Measurements from ENCODE around the gene FKBP9. TPM values are rescaled to one million over a fixed set of nuclear protein-coding genes. Genes with fewer than 3 reads are reported as not detected.

Gene FKBP9
- total RNA-seq, 1 donor from 2014 or later = 157 TPM

DNA sequence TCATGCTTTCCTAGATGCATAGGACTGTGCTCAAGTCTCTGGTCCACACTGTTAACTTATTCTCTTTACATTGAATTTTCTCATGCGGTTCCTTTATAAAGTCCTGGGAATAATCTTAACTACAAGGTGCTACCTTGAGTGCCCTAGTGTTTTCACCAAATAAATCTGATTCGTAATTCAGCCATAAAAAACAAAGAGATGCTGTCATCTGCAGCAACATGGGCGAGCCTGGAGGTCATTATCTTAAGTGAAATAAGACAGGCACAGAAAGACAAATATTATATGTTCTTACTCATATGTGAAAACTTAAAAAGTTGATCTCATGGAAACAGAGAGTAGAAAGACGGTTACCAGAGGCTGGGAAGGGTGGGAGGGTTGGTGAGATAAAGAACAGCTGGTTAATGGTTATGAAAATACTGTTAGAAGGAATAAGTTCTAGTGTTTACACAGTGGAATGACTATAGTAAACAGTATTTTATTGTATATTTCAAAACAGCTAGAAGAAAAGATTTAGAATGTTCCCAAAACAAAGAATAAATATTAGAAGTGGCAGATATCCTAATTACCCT is 67.0 kb downstream of the FKBP9 start:
- no peaks in the 10 kb centered on the region for H3K9me3 ChIP-seq (ENCODE audit: insufficient read depth, low read depth, low read length)
- peaks cover 6% of the 10 kb centered on the region for H3K36me3 ChIP-seq (ENCODE audit: insufficient read depth, low read length)
- no peaks in the 10 kb centered on the region for H4K20me1 ChIP-seq (ENCODE audit: insufficient read depth, low read length)
- H3K4me1 Mint-ChIP-seq (ENCODE audit: low read depth, unreplicated experiment) = no peaks in the 10 kb centered on the region
- no peak overlapping the region for H3K9ac ChIP-seq (ENCODE audit: low read length)
- no peak overlapping the region for H3K4me3 ChIP-seq (ENCODE audit: insufficient read depth, low read depth, low read length)
- TF ChIP-seq CTCF (IDR thresholded peaks at IDR 0.05; ENCODE audit: insufficient read depth, low read depth, low read length) (no peak), EZH2 (IDR thresholded peaks at IDR 0.05; ENCODE audit: insufficient read depth, low read length) (no peak)
- no peak overlapping the region for H3K27ac Mint-ChIP-seq (ENCODE audit: unreplicated experiment)
- no peak overlapping the region for H3K27ac ChIP-seq (ENCODE audit: low read depth, low read length)
- H3K27me3 ChIP-seq (ENCODE audit: insufficient read depth, low read length) = no peaks in the 10 kb centered on the region
- no peaks in the 10 kb centered on the region for H3K27me3 Mint-ChIP-seq (ENCODE audit: low read depth, unreplicated experiment)
- no peaks in the 10 kb centered on the region for H3K4me1 ChIP-seq (ENCODE audit: insufficient read depth, low read length)
- H3K9me3 Mint-ChIP-seq (ENCODE audit: unreplicated experiment) = no peaks in the 10 kb centered on the region
- no peak overlapping the region for H2AFZ ChIP-seq (ENCODE audit: low read depth, low read length)
- no peak overlapping the region for H3K4me2 ChIP-seq (ENCODE audit: low read length)
- FAIRE-seq (no peak), DNase-seq (ENCODE audit: low read depth) (no peak)
- peaks cover 9% of the 10 kb centered on the region for H3K79me2 ChIP-seq (ENCODE audit: insufficient read depth, low read length)
- H3K36me3 Mint-ChIP-seq (ENCODE audit: low read depth, unreplicated experiment) = no peaks in the 10 kb centered on the region
- H3K4me3 Mint-ChIP-seq (ENCODE audit: unreplicated experiment) = no peak overlapping the region

DNA sequence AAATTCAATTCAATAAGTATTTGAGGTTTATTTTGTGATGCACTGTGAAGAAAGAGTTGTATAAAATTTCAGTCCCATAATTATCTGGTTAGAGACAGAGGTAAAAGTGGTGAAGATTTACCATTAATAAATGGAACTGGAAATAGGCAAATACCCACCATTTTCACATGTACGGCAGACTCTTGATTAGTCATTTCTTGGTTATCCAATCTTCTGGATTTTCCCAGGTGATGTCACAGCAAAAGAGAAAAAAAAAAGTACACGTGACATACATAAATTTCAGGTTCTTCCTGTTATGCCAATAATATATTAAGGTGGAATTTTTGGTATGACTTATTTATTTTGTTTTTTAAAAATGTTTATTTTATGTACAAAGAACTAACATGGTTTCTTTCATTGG is 78.5 kb downstream of the FKBP9 start:
- H3K4me3 ChIP-seq (ENCODE audit: insufficient read depth, low read depth, low read length) = no peak overlapping the region
- no peak overlapping the region for H3K27ac ChIP-seq (ENCODE audit: low read depth, low read length)
- no peaks in the 10 kb centered on the region for H3K36me3 ChIP-seq (ENCODE audit: insufficient read depth, low read length)
- H3K4me2 ChIP-seq (ENCODE audit: low read length) = no peak overlapping the region
- H3K4me3 Mint-ChIP-seq (ENCODE audit: unreplicated experiment) = no peak overlapping the region
- no peaks in the 10 kb centered on the region for H3K9me3 Mint-ChIP-seq (ENCODE audit: unreplicated experiment)
- H3K4me1 ChIP-seq (ENCODE audit: insufficient read depth, low read length) = peaks cover 4% of the 10 kb centered on the region
- H3K27me3 Mint-ChIP-seq (ENCODE audit: low read depth, unreplicated experiment) = no peaks in the 10 kb centered on the region
- DNase-seq (ENCODE audit: low read depth) (no peak), FAIRE-seq (no peak)
- H2AFZ ChIP-seq (ENCODE audit: low read depth, low read length) = no peak overlapping the region
- peaks cover 18% of the 10 kb centered on the region for H3K4me1 Mint-ChIP-seq (ENCODE audit: low read depth, unreplicated experiment)
- H3K9ac ChIP-seq (ENCODE audit: low read length) = no peak overlapping the region
- H3K9me3 ChIP-seq (ENCODE audit: insufficient read depth, low read depth, low read length) = no peaks in the 10 kb centered on the region
- peaks cover 3% of the 10 kb centered on the region for H4K20me1 ChIP-seq (ENCODE audit: insufficient read depth, low read length)
- H3K36me3 Mint-ChIP-seq (ENCODE audit: low read depth, unreplicated experiment) = no peaks in the 10 kb centered on the region
- H3K27me3 ChIP-seq (ENCODE audit: insufficient read depth, low read length) = no peaks in the 10 kb centered on the region
- H3K79me2 ChIP-seq (ENCODE audit: insufficient read depth, low read length) = peaks cover 67% of the 10 kb centered on the region
- TF ChIP-seq CTCF (IDR thresholded peaks at IDR 0.05; ENCODE audit: insufficient read depth, low read depth, low read length) (no peak), EZH2 (IDR thresholded peaks at IDR 0.05; ENCODE audit: insufficient read depth, low read length) (no peak)
- no peak overlapping the region for H3K27ac Mint-ChIP-seq (ENCODE audit: unreplicated experiment)

DNA sequence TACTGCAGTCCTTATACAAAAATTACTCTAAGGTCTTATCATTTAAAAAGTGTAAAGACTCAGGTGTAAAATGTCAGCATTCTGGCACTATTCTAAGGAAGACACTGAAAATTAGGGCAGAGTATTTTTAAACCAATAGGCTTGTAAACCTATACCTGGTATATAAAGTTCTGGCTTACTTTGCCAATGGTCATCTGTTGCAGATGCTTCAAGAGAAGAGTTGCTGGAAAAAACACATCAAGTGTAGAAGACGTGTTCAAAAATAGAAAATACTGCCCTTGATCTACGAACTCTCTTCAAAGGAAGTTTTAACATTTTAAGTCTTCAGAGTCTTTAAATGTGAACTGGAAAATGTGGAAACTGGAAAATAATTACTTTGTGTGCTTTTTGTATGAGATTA is 81.4 kb downstream of the FKBP9 start:
- Histone ChIP-seq H3K36me3 (ENCODE audit: insufficient read depth, low read length) (no peaks in the 10 kb centered on the region), H3K4me3 (ENCODE audit: insufficient read depth, low read depth, low read length) (no peak overlapping the region), H3K9ac (ENCODE audit: low read length) (no peak overlapping the region), H3K27ac (ENCODE audit: low read depth, low read length) (no peak overlapping the region), H3K4me2 (ENCODE audit: low read length) (no peak overlapping the region), H3K9me3 (ENCODE audit: insufficient read depth, low read depth, low read length) (no peaks in the 10 kb centered on the region), H4K20me1 (ENCODE audit: insufficient read depth, low read length) (peaks cover 9% of the 10 kb centered on the region), H3K79me2 (ENCODE audit: insufficient read depth, low read length) (peaks cover 86% of the 10 kb centered on the region), H3K27me3 (ENCODE audit: insufficient read depth, low read length) (no peaks in the 10 kb centered on the region), H2AFZ (ENCODE audit: low read depth, low read length) (no peak overlapping the region), H3K4me1 (ENCODE audit: insufficient read depth, low read length) (peaks cover 4% of the 10 kb centered on the region)
- H3K36me3 Mint-ChIP-seq (ENCODE audit: low read depth, unreplicated experiment) = no peaks in the 10 kb centered on the region
- FAIRE-seq (peak; percentile 71), DNase-seq (ENCODE audit: low read depth) (no peak)
- H3K4me1 Mint-ChIP-seq (ENCODE audit: low read depth, unreplicated experiment) = peaks cover 20% of the 10 kb centered on the region
- no peak for TF ChIP-seq EZH2 (IDR thresholded peaks at IDR 0.05; ENCODE audit: insufficient read depth, low read length)
- TF ChIP-seq CTCF (IDR thresholded peaks at IDR 0.05; ENCODE audit: insufficient read depth, low read depth, low read length) = no peak
- no peak overlapping the region for H3K27ac Mint-ChIP-seq (ENCODE audit: unreplicated experiment)
- peak overlapping the region; percentile 58 for H3K4me3 Mint-ChIP-seq (ENCODE audit: unreplicated experiment)
- no peaks in the 10 kb centered on the region for H3K27me3 Mint-ChIP-seq (ENCODE audit: low read depth, unreplicated experiment)
- no peaks in the 10 kb centered on the region for H3K9me3 Mint-ChIP-seq (ENCODE audit: unreplicated experiment)

Data from astrocyte (in vitro differentiated cells and primary cell).